Lung (tissue), 12 donors: ENCODE results near the gene BCAS1. TPM values are rescaled to one million over a fixed set of nuclear protein-coding genes. Genes with fewer than 3 reads are reported as not detected.

Experiments
- ATAC-seq: fragments of 200-7000 bp; cut with Tn5 transposase; one replicate; pipeline ENCODE4 v1.9.1; 2020; ENCODE audit warnings: moderate number of reproducible peaks; ENCODE audit not compliant: insufficient read depth, low FRiP score
- DNase-seq, 3 donors: peaks; one replicate each; pipeline ENCODE4 v3.0.0-alpha.2; 2013 to 2017
- H3K27ac ChIP-seq, 2 donors: one replicate each; pipeline ENCODE4 v1.5.1; 2013; ENCODE audit warnings: mild to moderate bottlenecking in 2 of 2, moderate library complexity in 2 of 2, control low read depth in 1 of 2, inconsistent platforms in 1 of 2, low read depth in 1 of 2, low read length in 1 of 2
- H3K27me3 ChIP-seq, 3 donors: one replicate each; pipeline ENCODE4 v1.5.1; 2013; ENCODE audit warnings: low read length in 2 of 3; ENCODE audit not compliant: control insufficient read depth in 3 of 3, insufficient read depth in 3 of 3
- H3K36me3 ChIP-seq, 4 donors: one replicate each; pipeline ENCODE4 v1.5.1; 2013; ENCODE audit warnings: low read length in 4 of 4, mild to moderate bottlenecking in 1 of 4, moderate library complexity in 1 of 4; ENCODE audit not compliant: control insufficient read depth in 4 of 4, insufficient read depth in 4 of 4
- H3K4me1 ChIP-seq, 5 donors: one replicate each; pipeline ENCODE4 v1.5.1; 2013; ENCODE audit warnings: low read length in 5 of 5, mild to moderate bottlenecking in 2 of 5, moderate library complexity in 1 of 5; ENCODE audit not compliant: control insufficient read depth in 5 of 5, insufficient read depth in 5 of 5
- H3K4me3 ChIP-seq: one replicate; pipeline ENCODE4 v1.5.1; 2013; ENCODE audit warnings: mild to moderate bottlenecking, control low read depth, moderate library complexity
- H3K9ac ChIP-seq, 2 donors: one replicate each; pipeline ENCODE4 v1.5.1; 2013; ENCODE audit warnings: low read length in 2 of 2, control low read depth in 1 of 2; ENCODE audit not compliant: insufficient read depth in 1 of 2
- H3K9me3 ChIP-seq, 4 donors: one replicate each; pipeline ENCODE4 v1.5.1; 2013; ENCODE audit warnings: low read length in 3 of 4, mild to moderate bottlenecking in 1 of 4, moderate library complexity in 1 of 4; ENCODE audit not compliant: control insufficient read depth in 4 of 4, insufficient read depth in 3 of 4
- WGBS, 2 donors: extraction: QIAGEN DNeasy Blood & Tissue Kit; methylation state at CpG; one replicate each; pipeline ENCODE4 v1.1.7; 2013; 5-methylcytosine and 5-hydroxymethylcytosine counted together
- polyA plus RNA-seq, 2 donors: library from polyadenylated mRNA; stranded (reverse); fragments of 200-250 nt; gene quantifications; one replicate each; pipeline ENCODE4 v1.2.1, GENCODE V29; 2013
- total RNA-seq, 2 donors: library from RNA; depleted of rRNA in 1 of 2; stranded (reverse); fragments of >200 nt in 1 of 2; gene quantifications; one replicate each; pipeline ENCODE4 v1.2.1, GENCODE V29; 2014 to 2021
- TF ChIP-seq, protein P1 (sequence below): IDR thresholded peaks from 2 replicates; pipeline ENCODE4 v1.5.1; 2012; ENCODE audit warnings: mild to moderate bottlenecking; ENCODE audit errors: control extremely low read depth, extremely low read depth
- donor health status: control.
- donor health status: control.
- donor health status: Bipolar disorder and iron deficiency.
- donor health status: healthy.
- donor health status: DM: yes; HTN: yes; CAD: no.

Gene BCAS1
- total and polyA plus RNA-seq, 4 donors, result 1.2 to 4.0 (median 2.3) TPM

DNA sequence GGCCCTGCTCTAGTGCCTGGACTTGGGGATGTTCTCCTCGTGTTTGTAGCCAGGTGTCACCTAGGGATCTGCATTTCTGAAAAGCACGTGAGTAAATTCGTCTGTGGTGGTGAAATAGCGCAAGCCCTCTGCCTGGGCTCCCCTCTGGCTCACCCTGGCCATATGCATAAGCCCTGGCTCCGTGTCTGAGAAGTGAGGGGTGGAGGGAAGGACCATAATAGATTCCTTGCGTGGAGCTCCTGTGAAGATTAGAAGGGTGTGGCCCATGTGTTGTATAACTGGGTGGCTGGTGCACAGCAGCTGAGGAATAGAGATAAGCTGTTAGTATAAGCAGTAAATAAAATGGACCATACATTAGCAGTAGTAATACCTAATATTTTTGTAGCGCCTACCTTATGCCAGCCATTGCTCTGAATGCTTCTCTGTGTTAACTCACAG, 4.8 kb downstream of the BCAS1 start:
- Histone ChIP-seq H3K4me3 (no peak overlapping the region), H3K27ac (no peak overlapping the region), H3K36me3 (no peaks in the 10 kb centered on the region), H3K4me1 (peaks cover 0 to 7% (median 0%) of the 10 kb centered on the region in 5 donors), H3K9me3 (no peaks in the 10 kb centered on the region), H3K9ac (no peak overlapping the region), H3K27me3 (no peaks in the 10 kb centered on the region)
- 65 to 76% methylated on average over 7 of the region's 7 CpGs for WGBS, 2 donors
- TF ChIP-seq, protein P1, sequence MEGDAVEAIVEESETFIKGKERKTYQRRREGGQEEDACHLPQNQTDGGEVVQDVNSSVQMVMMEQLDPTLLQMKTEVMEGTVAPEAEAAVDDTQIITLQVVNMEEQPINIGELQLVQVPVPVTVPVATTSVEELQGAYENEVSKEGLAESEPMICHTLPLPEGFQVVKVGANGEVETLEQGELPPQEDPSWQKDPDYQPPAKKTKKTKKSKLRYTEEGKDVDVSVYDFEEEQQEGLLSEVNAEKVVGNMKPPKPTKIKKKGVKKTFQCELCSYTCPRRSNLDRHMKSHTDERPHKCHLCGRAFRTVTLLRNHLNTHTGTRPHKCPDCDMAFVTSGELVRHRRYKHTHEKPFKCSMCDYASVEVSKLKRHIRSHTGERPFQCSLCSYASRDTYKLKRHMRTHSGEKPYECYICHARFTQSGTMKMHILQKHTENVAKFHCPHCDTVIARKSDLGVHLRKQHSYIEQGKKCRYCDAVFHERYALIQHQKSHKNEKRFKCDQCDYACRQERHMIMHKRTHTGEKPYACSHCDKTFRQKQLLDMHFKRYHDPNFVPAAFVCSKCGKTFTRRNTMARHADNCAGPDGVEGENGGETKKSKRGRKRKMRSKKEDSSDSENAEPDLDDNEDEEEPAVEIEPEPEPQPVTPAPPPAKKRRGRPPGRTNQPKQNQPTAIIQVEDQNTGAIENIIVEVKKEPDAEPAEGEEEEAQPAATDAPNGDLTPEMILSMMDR, result no peak
- ATAC-seq (no peak), DNase-seq (no peak)

DNA sequence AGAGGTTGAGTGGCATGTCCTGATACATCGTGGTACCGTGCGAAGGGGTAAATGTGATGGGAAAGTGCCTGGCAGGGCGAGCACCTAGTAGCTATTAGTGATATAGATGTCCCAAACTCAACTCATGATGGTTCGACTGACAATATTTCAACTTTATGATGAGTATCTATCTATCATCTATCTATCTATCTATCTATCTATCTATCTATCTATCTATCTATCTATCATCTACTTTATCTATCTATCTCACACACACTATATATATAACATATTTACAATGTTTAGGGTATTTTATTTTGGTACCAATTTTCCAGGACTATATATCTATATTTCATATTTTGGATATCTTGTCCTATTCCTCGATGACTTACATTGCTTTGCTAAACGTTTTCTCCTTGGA, 5.5 kb downstream of the BCAS1 start:
- Histone ChIP-seq H3K9me3 (no peaks in the 10 kb centered on the region), H3K27me3 (no peaks in the 10 kb centered on the region), H3K27ac (no peak overlapping the region), H3K9ac (no peak overlapping the region), H3K4me1 (peaks cover 0 to 7% (median 0%) of the 10 kb centered on the region in 5 donors), H3K4me3 (no peak overlapping the region), H3K36me3 (no peaks in the 10 kb centered on the region)
- TF ChIP-seq, protein P1, result no peak
- ATAC-seq (no peak), DNase-seq (no peak)
- WGBS, 2 donors, result 84 to 90% methylated on average over 7 of the region's 7 CpGs

DNA sequence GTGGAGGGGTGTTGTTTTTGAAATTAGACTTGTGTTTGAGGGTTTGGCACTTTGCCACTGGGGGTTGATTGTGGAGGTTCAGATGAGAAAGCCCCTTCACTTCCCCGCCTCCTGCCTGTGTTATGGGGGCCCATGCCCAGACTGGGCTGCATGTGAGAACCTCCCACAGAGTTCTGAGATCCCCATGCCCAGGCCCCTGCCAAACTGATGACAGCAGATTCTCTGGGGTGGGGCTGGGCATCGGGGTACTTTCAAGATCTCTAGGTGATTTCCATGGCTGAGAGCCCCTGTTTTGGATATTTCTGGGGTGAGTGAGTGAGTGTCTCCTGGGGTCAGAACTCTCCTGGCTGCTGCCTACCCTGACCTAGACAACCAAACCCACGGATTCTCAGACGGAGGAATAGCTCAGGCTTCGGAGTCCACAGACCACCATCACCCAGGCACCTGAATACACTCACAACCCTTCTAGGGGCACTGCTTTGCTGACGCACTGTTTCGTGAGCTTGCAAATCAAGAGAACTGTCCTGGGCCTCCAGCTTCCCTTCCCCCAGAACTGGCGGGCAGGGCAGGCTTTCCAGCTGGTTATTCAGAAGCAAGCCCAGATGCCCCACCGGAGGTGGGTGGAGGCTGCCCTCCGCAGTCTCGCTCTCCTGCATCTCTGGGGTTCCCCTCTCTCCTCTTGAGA, 6.3 kb downstream of the BCAS1 start:
- Histone ChIP-seq H3K27me3 (no peaks in the 10 kb centered on the region), H3K4me3 (no peak overlapping the region), H3K36me3 (no peaks in the 10 kb centered on the region), H3K9me3 (no peaks in the 10 kb centered on the region), H3K27ac (no peak overlapping the region), H3K4me1 (peaks cover 0 to 7% (median 0%) of the 10 kb centered on the region in 5 donors), H3K9ac (no peak overlapping the region)
- TF ChIP-seq, protein P1, result no peak
- DNase-seq (peak in 1 of 3 donors; percentile 22), ATAC-seq (no peak)
- 69 to 76% methylated on average over 11 of the region's 11 CpGs for WGBS, 2 donors
